HCT116 (cell line): ENCODE measurements around the gene CHDH. TPM values are rescaled to one million over a fixed set of nuclear protein-coding genes. Genes with fewer than 3 reads are reported as not detected.

Experiments
- ATAC-seq: fragments of 200-7000 bp; cut with Tn5 transposase; 2 replicates; pipeline ENCODE4 v1.9.1; 2020; ENCODE audit warnings: mild to moderate bottlenecking, moderate library complexity
- BruUV-seq: library from RNA; stranded (reverse); fragments of 400-500 nt; replicated peaks from 2 replicates; lab custom pipeline; 2021; lab: Mats Ljungman, UMichigan
- CTCF ChIA-PET: fragments of 300-600 bp; sonication (Branson Sonifier 250); formaldehyde crosslinking; loops from one replicate; lab custom pipeline; 2021; ENCODE audit warnings: antibody characterized with exemption; lab: Charles Lee
- POLR2A ChIA-PET: fragments of 300-600, 350-600 bp; sonication (Branson Sonifier 250); formaldehyde crosslinking; loops from one replicate; lab custom pipeline; 2021; ENCODE audit warnings: antibody characterized with exemption; lab: Charles Lee
- RAD21 ChIA-PET, 2 experiments: fragments of 300-600 bp; sonication (Branson Sonifier 250); formaldehyde crosslinking; loops; one replicate each; lab custom pipeline; 2023; ENCODE audit warnings: low total read pairs in 2 of 2; ENCODE audit not compliant: uncharacterized antibody in 2 of 2, unreplicated experiment in 2 of 2, low non-redundant PET in 1 of 2; lab: Charles Lee
- DNase-seq: peaks from one replicate; pipeline ENCODE4 v3.0.0-alpha.2; 2010; ENCODE audit warnings: low read depth, low spot score
- H2AFZ ChIP-seq: fragments of 200-600 bp; shearing (Covaris generic), sonication (generic); 2 replicates; pipeline ENCODE4 v1.6.1; 2017; ENCODE audit warnings: low read depth, mixed run types, mixed read lengths, antibody characterized with exemption, low read length; ENCODE audit not compliant: poor library complexity, severe bottlenecking
- H3K27ac ChIP-seq: 2 replicates; pipeline ENCODE4 v1.5.1; 2012; ENCODE audit warnings: low read depth, low read length
- H3K27me3 ChIP-seq: fragments of 200-600 bp; sonication (generic); 2 replicates; pipeline ENCODE4 v1.6.1; 2016; ENCODE audit warnings: mixed run types, low read length, mixed read lengths; ENCODE audit not compliant: insufficient read depth
- H3K36me3 ChIP-seq, 2 experiments: fragments of 200-500 bp in 1 of 2; fragments of 200-600 bp in 1 of 2; sonication (Bioruptor generic) in 1 of 2; sonication (generic) in 1 of 2; 2 replicates each; pipeline versions ENCODE4 v1.5.1 to v1.6.1; 2014 to 2016; ENCODE audit warnings: low read length in 2 of 2, inconsistent platforms in 1 of 2, mixed read lengths in 1 of 2, mixed run types in 1 of 2; ENCODE audit not compliant: insufficient read depth in 2 of 2, control insufficient read depth in 1 of 2
- H3K4me1 ChIP-seq, 2 experiments: fragments of 200-600 bp in 1 of 2; sonication (generic) in 1 of 2; 2 replicates each; pipeline versions ENCODE4 v1.5.1 to v1.6.1; 2012 to 2017; ENCODE audit warnings: low read length in 2 of 2, inconsistent platforms in 1 of 2, mild to moderate bottlenecking in 1 of 2, mixed read lengths in 1 of 2, mixed run types in 1 of 2, moderate library complexity in 1 of 2; ENCODE audit not compliant: insufficient read depth in 2 of 2, control insufficient read depth in 1 of 2
- H3K4me2 ChIP-seq: fragments of 200-600 bp; sonication (generic); 2 replicates; pipeline ENCODE4 v1.6.1; 2017; ENCODE audit warnings: mixed run types, low read length, mixed read lengths
- H3K4me3 ChIP-seq, 2 experiments: fragments of 200-600 bp in 1 of 2; sonication (generic) in 1 of 2; replicated peaks in 1 of 2; 2 replicates each; pipeline ENCODE4 v1.5.1; 2011 to 2016; ENCODE audit warnings: low read length in 2 of 2, control low read depth in 1 of 2, low read depth in 1 of 2, mild to moderate bottlenecking in 1 of 2, mixed read lengths in 1 of 2, mixed run types in 1 of 2
- H3K79me2 ChIP-seq: fragments of 200-600 bp; sonication (generic); 2 replicates; pipeline ENCODE4 v1.6.1; 2017; ENCODE audit warnings: mild to moderate bottlenecking, mixed run types, low read length, moderate library complexity, mixed read lengths; ENCODE audit not compliant: insufficient read depth
- H3K9ac ChIP-seq: fragments of 200-600 bp; sonication (generic); 2 replicates; pipeline ENCODE4 v1.6.1; 2016; ENCODE audit warnings: low read length, mixed read lengths
- H3K9me2 ChIP-seq: fragments of 200-600 bp; sonication (generic), shearing (Covaris generic); 2 replicates; pipeline ENCODE4 v1.6.1; 2017; ENCODE audit warnings: mixed run types, mild to moderate bottlenecking, moderate library complexity; ENCODE audit not compliant: insufficient read depth
- H3K9me3 ChIP-seq, 2 experiments: fragments of 200-500 bp in 1 of 2; fragments of 200-600 bp in 1 of 2; sonication (Bioruptor generic) in 1 of 2; sonication (generic) in 1 of 2; 2 replicates each; pipeline ENCODE4 v1.6.1; 2014 to 2017; ENCODE audit warnings: low read length in 2 of 2, mixed read lengths in 2 of 2, inconsistent platforms in 1 of 2, low read depth in 1 of 2, mild to moderate bottlenecking in 1 of 2, mixed run types in 1 of 2, moderate library complexity in 1 of 2; ENCODE audit not compliant: control insufficient read depth in 1 of 2, insufficient read depth in 1 of 2
- H4K20me1 ChIP-seq: fragments of 200-600 bp; sonication (generic), shearing (Covaris generic); 2 replicates; pipeline ENCODE4 v1.6.1; 2017; ENCODE audit warnings: mixed run types, mild to moderate bottlenecking, moderate library complexity; ENCODE audit not compliant: insufficient read depth
- ATF3 ChIP-seq: IDR thresholded peaks from 2 replicates; pipeline ENCODE4 v1.6.1; 2012
- CBX3 ChIP-seq: IDR thresholded peaks from 2 replicates; pipeline ENCODE4 v1.6.1; 2012; ENCODE audit warnings: low read depth
- CEBPB ChIP-seq: IDR thresholded peaks from 2 replicates; pipeline ENCODE4 v1.6.1; 2012; ENCODE audit warnings: low read depth
- CTCF ChIP-seq, 3 experiments: fragments of 200-600 bp in 1 of 3; sonication (generic) in 1 of 3; IDR thresholded peaks in 2 of 3; conservative IDR thresholded peaks in 1 of 3; 2 replicates each; pipeline ENCODE4 v1.5.1; 2012 to 2017; ENCODE audit warnings: low read depth in 2 of 3, low read length in 2 of 3, antibody characterized with exemption in 1 of 3, borderline replicate concordance in 1 of 3, control low read depth in 1 of 3, mild to moderate bottlenecking in 1 of 3, mixed read lengths in 1 of 3, mixed run types in 1 of 3, moderate library complexity in 1 of 3; ENCODE audit not compliant: insufficient read depth in 1 of 3
- EGR1 ChIP-seq: IDR thresholded peaks from 2 replicates; pipeline ENCODE4 v1.6.1; 2012; ENCODE audit warnings: low read depth
- ELF1 ChIP-seq: IDR thresholded peaks from 2 replicates; pipeline ENCODE4 v1.6.1; 2012; ENCODE audit warnings: low read depth, borderline replicate concordance
- EZH2 ChIP-seq: fragments of 200-600 bp; sonication (generic); IDR thresholded peaks from 2 replicates; pipeline ENCODE4 v1.6.1; 2017; ENCODE audit warnings: antibody characterized with exemption, mixed run types
- FOSL1 ChIP-seq: IDR thresholded peaks from 2 replicates; pipeline ENCODE4 v1.6.1; 2012; ENCODE audit warnings: low read depth
- MAX ChIP-seq: IDR thresholded peaks from 2 replicates; pipeline ENCODE4 v1.6.1; 2012
- POLR2AphosphoS5 ChIP-seq: IDR thresholded peaks from 2 replicates; pipeline ENCODE4 v1.6.1; 2011; ENCODE audit warnings: mild to moderate bottlenecking, low read depth, low read length, moderate library complexity
- RAD21 ChIP-seq: IDR thresholded peaks from 2 replicates; pipeline ENCODE4 v1.6.1; 2012; ENCODE audit warnings: low read depth, mild to moderate bottlenecking
- REST ChIP-seq: IDR thresholded peaks from 2 replicates; pipeline ENCODE4 v1.6.1; 2012; ENCODE audit warnings: low read depth
- SP1 ChIP-seq: IDR thresholded peaks from 2 replicates; pipeline ENCODE4 v1.6.1; 2012; ENCODE audit warnings: low read depth
- SRF ChIP-seq: IDR thresholded peaks from 2 replicates; pipeline ENCODE4 v1.6.1; 2012; ENCODE audit warnings: low read depth
- TCF7L2 ChIP-seq: IDR thresholded peaks from 2 replicates; pipeline ENCODE4 v1.7.0; 2011; ENCODE audit warnings: borderline replicate concordance, inconsistent platforms; ENCODE audit not compliant: insufficient read depth, insufficient read length; ENCODE audit errors: extremely low read depth
- YY1 ChIP-seq: IDR thresholded peaks from 2 replicates; pipeline ENCODE4 v1.6.1; 2011; ENCODE audit warnings: low read length, low read depth, moderate library complexity, mild to moderate bottlenecking; ENCODE audit not compliant: insufficient replicate concordance; ENCODE audit errors: extremely low read depth
- ZBTB33 ChIP-seq: IDR thresholded peaks from 2 replicates; pipeline ENCODE4 v1.6.1; 2011; ENCODE audit warnings: mild to moderate bottlenecking, low read length, moderate library complexity; ENCODE audit not compliant: insufficient replicate concordance; ENCODE audit errors: extremely low read depth
- ZNF274 ChIP-seq: fragments of 200-500 bp; sonication (Bioruptor generic); IDR thresholded peaks from 2 replicates; pipeline ENCODE4 v1.6.1; 2014; ENCODE audit warnings: mild to moderate bottlenecking, low read depth, low read length, inconsistent platforms
- intact Hi-C: fragments of 100-400 bp; cut with micrococcal nuclease; formaldehyde crosslinking; loops from 2 replicates; pipeline ENCODE4 v1.10.0; 2022
- total RNA-seq: library from RNA; stranded (reverse); gene quantifications from one replicate; pipeline ENCODE4 v1.2.1, GENCODE V29; 2021; ENCODE audit not compliant: unreplicated experiment

CHDH gene
- total RNA-seq, 1 experiment from 2014 or later: 10.8 TPM

GRCh38 chr3:53772562-53772961 lies 73.7 kb downstream of the CHDH start:
- Histone ChIP-seq H3K9me2 (no peaks in the 10 kb centered on the region), H3K9ac (no peak overlapping the region), H4K20me1 (no peaks in the 10 kb centered on the region), H3K9me3 (no peaks in the 10 kb centered on the region), H3K4me3 (no peak overlapping the region), H3K27ac (no peak overlapping the region), H3K79me2 (no peaks in the 10 kb centered on the region), H3K27me3 (peaks cover 18% of the 10 kb centered on the region), H3K4me2 (no peak overlapping the region), H3K36me3 (no peaks in the 10 kb centered on the region), H2AFZ (no peak overlapping the region), H3K4me1 (no peaks in the 10 kb centered on the region)
- intact Hi-C loops: no loop called here
- ATAC-seq: no peak
- ChIA-PET CTCF (no interaction called here), RAD21 (no interaction called here), POLR2A (no interaction called here)
- BruUV-seq: no TSS peak
- no peak for TF ChIP-seq CEBPB
- TF ChIP-seq ELF1: no peak
- no peak for TF ChIP-seq EGR1
- TF ChIP-seq ZNF274: no peak
- no peak for TF ChIP-seq SRF
- TF ChIP-seq ATF3: no peak
- no peak for TF ChIP-seq MAX
- no peak for TF ChIP-seq CTCF (IDR thresholded peaks at IDR 0.05 in 2 of 3, conservative IDR thresholded peaks at IDR 0.05 in 1 of 3; ENCODE audit: borderline replicate concordance in 1 of 3, insufficient read depth in 1 of 3, low read depth in 2 of 3, low read length in 2 of 3)
- TF ChIP-seq FOSL1: no peak
- no peak for TF ChIP-seq REST
- no peak for TF ChIP-seq ZBTB33
- no peak for TF ChIP-seq RAD21
- TF ChIP-seq YY1: no peak
- no peak for TF ChIP-seq POLR2AphosphoS5
- TF ChIP-seq SP1: no peak
- no peak for TF ChIP-seq EZH2
- TF ChIP-seq CBX3: no peak
- TF ChIP-seq TCF7L2: no peak
- no peak for DNase-seq
